Trophoblast cell (in vitro differentiated cells and primary cell): Measurements from ENCODE around the gene YAF2.

Experiments
- DNase-seq, 2 donors: peaks; one replicate each; pipeline ENCODE4 v3.0.0-alpha.2; 2016
- H2AFZ ChIP-seq: 2 replicates; pipeline ENCODE4 v1.6.1; 2013; ENCODE audit warnings: low read length, moderate library complexity, mild to moderate bottlenecking; ENCODE audit not compliant: insufficient read depth, poor library complexity
- H2AK5ac ChIP-seq: 2 replicates; pipeline ENCODE4 v1.6.1; 2013; ENCODE audit warnings: mild to moderate bottlenecking, low read length
- H2BK120ac ChIP-seq: 2 replicates; pipeline ENCODE4 v1.6.1; 2013; ENCODE audit warnings: low read length, mild to moderate bottlenecking, moderate library complexity; ENCODE audit not compliant: insufficient read depth, poor library complexity
- H2BK12ac ChIP-seq: 2 replicates; pipeline ENCODE4 v1.6.1; 2013; ENCODE audit warnings: mild to moderate bottlenecking, low read length, moderate library complexity
- H2BK5ac ChIP-seq: 2 replicates; pipeline ENCODE4 v1.6.1; 2013; ENCODE audit warnings: low read length, low read depth, moderate library complexity, mild to moderate bottlenecking; ENCODE audit not compliant: poor library complexity
- H3K14ac ChIP-seq: 2 replicates; pipeline ENCODE4 v1.6.1; 2013; ENCODE audit warnings: mild to moderate bottlenecking, low read length
- H3K18ac ChIP-seq: 2 replicates; pipeline ENCODE4 v1.6.1; 2013; ENCODE audit warnings: mild to moderate bottlenecking, low read length
- H3K23ac ChIP-seq: 2 replicates; pipeline ENCODE4 v1.6.1; 2013; ENCODE audit warnings: low read length
- H3K27ac ChIP-seq: 2 replicates; pipeline ENCODE4 v1.5.1; 2013; ENCODE audit warnings: low read depth, mild to moderate bottlenecking, inconsistent platforms, low read length, moderate library complexity
- H3K27me3 ChIP-seq: 2 replicates; pipeline ENCODE4 v1.6.1; 2013; ENCODE audit warnings: inconsistent platforms, mild to moderate bottlenecking, low read length, moderate library complexity; ENCODE audit not compliant: insufficient read depth
- H3K36me3 ChIP-seq, 2 experiments: 1 replicate in 1 of 2; 2 replicates in 1 of 2; pipeline ENCODE4 v1.6.1; 2013; ENCODE audit warnings: low read length in 2 of 2, mild to moderate bottlenecking in 2 of 2, moderate library complexity in 1 of 2; ENCODE audit not compliant: insufficient read depth in 2 of 2, control insufficient read depth in 1 of 2
- H3K4ac ChIP-seq: 2 replicates; pipeline ENCODE4 v1.6.1; 2013; ENCODE audit warnings: low read depth, mild to moderate bottlenecking, low read length, moderate library complexity
- H3K4me1 ChIP-seq, 2 experiments: 1 replicate in 1 of 2; 2 replicates in 1 of 2; pipeline ENCODE4 v1.6.1; 2013; ENCODE audit warnings: low read length in 2 of 2, mild to moderate bottlenecking in 2 of 2, moderate library complexity in 1 of 2; ENCODE audit not compliant: insufficient read depth in 2 of 2, control insufficient read depth in 1 of 2
- H3K4me2 ChIP-seq: 2 replicates; pipeline ENCODE4 v1.6.1; 2013; ENCODE audit warnings: inconsistent platforms, mild to moderate bottlenecking, low read length, moderate library complexity
- H3K4me3 ChIP-seq: 2 replicates; pipeline ENCODE4 v1.5.1; 2013; ENCODE audit warnings: mild to moderate bottlenecking, low read depth, low read length, inconsistent platforms
- H3K79me1 ChIP-seq: one replicate; pipeline ENCODE4 v1.6.1; 2013; ENCODE audit warnings: low read length
- H3K79me2 ChIP-seq: 2 replicates; pipeline ENCODE4 v1.6.1; 2013; ENCODE audit warnings: low read length, mild to moderate bottlenecking; ENCODE audit not compliant: control insufficient read depth, insufficient read depth, poor library complexity
- H3K9ac ChIP-seq: 2 replicates; pipeline ENCODE4 v1.6.1; 2013; ENCODE audit warnings: mild to moderate bottlenecking, low read length
- H3K9me3 ChIP-seq: 2 replicates; pipeline ENCODE4 v1.6.1; 2013; ENCODE audit warnings: low read depth, mild to moderate bottlenecking, control low read depth, inconsistent platforms, low read length; ENCODE audit not compliant: insufficient read depth
- H4K12ac ChIP-seq: 2 replicates; pipeline ENCODE4 v1.6.1; 2013; ENCODE audit warnings: low read depth, mild to moderate bottlenecking, low read length, moderate library complexity
- H4K8ac ChIP-seq: 2 replicates; pipeline ENCODE4 v1.6.1; 2013; ENCODE audit warnings: low read depth, mild to moderate bottlenecking, low read length, moderate library complexity
- H4K91ac ChIP-seq: one replicate; pipeline ENCODE4 v1.6.1; 2013; ENCODE audit warnings: low read depth, mild to moderate bottlenecking, low read length, moderate library complexity
- WGBS: extraction: QIAGEN DNeasy Blood & Tissue Kit; methylation state at CpG from one replicate; pipeline ENCODE4 v1.1.7; 2013; ENCODE audit warnings: missing lambda C conversion rate; ENCODE audit not compliant: insufficient read length, insufficient coverage; ENCODE audit errors: extremely low coverage; 5-methylcytosine and 5-hydroxymethylcytosine counted together

Gene YAF2

GRCh38 chr12:42261708-42262107 lies 23.7 kb upstream of the YAF2 start:
- Histone ChIP-seq H3K27me3 (no peaks in the 10 kb centered on the region), H3K4me1 (peaks cover 2% of the 10 kb centered on the region in 2 experiments), H3K14ac (no peak overlapping the region), H3K9me3 (peaks cover under 1% of the 10 kb centered on the region), H4K91ac (no peak overlapping the region), H3K79me2 (no peaks in the 10 kb centered on the region), H3K4me3 (no peak overlapping the region), H3K23ac (no peak overlapping the region), H3K36me3 (no peaks in the 10 kb centered on the region), H2BK120ac (no peak overlapping the region), H3K27ac (no peak overlapping the region), H2AK5ac (no peak overlapping the region), H2AFZ (no peak overlapping the region), H3K4me2 (no peak overlapping the region), H3K4ac (no peak overlapping the region), H3K18ac (no peak overlapping the region), H4K8ac (no peak overlapping the region), H4K12ac (no peak overlapping the region), H2BK12ac (no peak overlapping the region), H2BK5ac (no peak overlapping the region), H3K79me1 (no peaks in the 10 kb centered on the region), H3K9ac (no peak overlapping the region)
- no peak for DNase-seq
- no CpG with 5 or more reads among the region's 4 CpGs for WGBS

GRCh38 chr12:42260518-42260917 lies 22.5 kb upstream of the YAF2 start:
- H3K27me3 ChIP-seq, result no peaks in the 10 kb centered on the region
- H3K36me3 ChIP-seq, result no peaks in the 10 kb centered on the region
- H4K8ac ChIP-seq, result no peak overlapping the region
- H2AFZ ChIP-seq, result no peak overlapping the region
- H3K14ac ChIP-seq, result no peak overlapping the region
- H3K27ac ChIP-seq, result no peak overlapping the region
- no peak overlapping the region for H2AK5ac ChIP-seq
- no peaks in the 10 kb centered on the region for H3K9me3 ChIP-seq
- no peaks in the 10 kb centered on the region for H3K4me1 ChIP-seq
- no peak overlapping the region for H2BK12ac ChIP-seq
- H3K4ac ChIP-seq, result no peak overlapping the region
- DNase-seq, result no peak
- no peak overlapping the region for H3K4me2 ChIP-seq
- H2BK5ac ChIP-seq, result no peak overlapping the region
- no CpG with 5 or more reads among the region's 6 CpGs for WGBS
- H2BK120ac ChIP-seq, result no peak overlapping the region
- no peak overlapping the region for H3K23ac ChIP-seq
- H3K4me3 ChIP-seq, result no peak overlapping the region
- no peak overlapping the region for H3K18ac ChIP-seq
- no peak overlapping the region for H4K91ac ChIP-seq
- H4K12ac ChIP-seq, result no peak overlapping the region
- no peaks in the 10 kb centered on the region for H3K79me2 ChIP-seq
- no peaks in the 10 kb centered on the region for H3K79me1 ChIP-seq
- no peak overlapping the region for H3K9ac ChIP-seq

GRCh38 chr12:42259699-42260098 lies 21.7 kb upstream of the YAF2 start:
- Histone ChIP-seq H4K8ac (no peak overlapping the region), H4K91ac (no peak overlapping the region), H3K27me3 (no peaks in the 10 kb centered on the region), H2BK120ac (no peak overlapping the region), H3K27ac (no peak overlapping the region), H3K4me1 (no peaks in the 10 kb centered on the region), H3K36me3 (no peaks in the 10 kb centered on the region), H3K79me1 (no peaks in the 10 kb centered on the region), H3K23ac (no peak overlapping the region), H2AFZ (no peak overlapping the region), H2BK12ac (no peak overlapping the region), H3K18ac (no peak overlapping the region), H3K9me3 (no peaks in the 10 kb centered on the region), H3K79me2 (no peaks in the 10 kb centered on the region), H3K14ac (no peak overlapping the region), H2BK5ac (no peak overlapping the region), H2AK5ac (no peak overlapping the region), H3K4me2 (no peak overlapping the region), H3K4me3 (no peak overlapping the region), H4K12ac (no peak overlapping the region), H3K4ac (no peak overlapping the region), H3K9ac (no peak overlapping the region)
- DNase-seq, result no peak
- WGBS, result no CpG with 5 or more reads among the region's 4 CpGs

GRCh38 chr12:42255866-42256261 lies 17.8 kb upstream of the YAF2 start:
- Histone ChIP-seq H2AFZ (no peak overlapping the region), H3K4me3 (no peak overlapping the region), H3K79me1 (no peaks in the 10 kb centered on the region), H4K8ac (no peak overlapping the region), H3K4me2 (no peak overlapping the region), H3K79me2 (no peaks in the 10 kb centered on the region), H3K9me3 (no peaks in the 10 kb centered on the region), H2AK5ac (no peak overlapping the region), H2BK12ac (no peak overlapping the region), H2BK120ac (no peak overlapping the region), H3K4me1 (no peaks in the 10 kb centered on the region), H4K12ac (no peak overlapping the region), H3K14ac (no peak overlapping the region), H3K4ac (no peak overlapping the region), H3K9ac (no peak overlapping the region), H3K27me3 (no peaks in the 10 kb centered on the region), H3K18ac (no peak overlapping the region), H4K91ac (no peak overlapping the region), H3K27ac (no peak overlapping the region), H2BK5ac (no peak overlapping the region), H3K36me3 (no peaks in the 10 kb centered on the region), H3K23ac (no peak overlapping the region)
- DNase-seq, result no peak
